ENCODE measurements around the gene ADAMTSL3. TPM values are rescaled to one million over a fixed set of nuclear protein-coding genes. Genes with fewer than 3 reads are reported as not detected.

The ADAMTSL3 gene
- total RNA-seq, 2 experiments from 2014 or later = not detected

DNA sequence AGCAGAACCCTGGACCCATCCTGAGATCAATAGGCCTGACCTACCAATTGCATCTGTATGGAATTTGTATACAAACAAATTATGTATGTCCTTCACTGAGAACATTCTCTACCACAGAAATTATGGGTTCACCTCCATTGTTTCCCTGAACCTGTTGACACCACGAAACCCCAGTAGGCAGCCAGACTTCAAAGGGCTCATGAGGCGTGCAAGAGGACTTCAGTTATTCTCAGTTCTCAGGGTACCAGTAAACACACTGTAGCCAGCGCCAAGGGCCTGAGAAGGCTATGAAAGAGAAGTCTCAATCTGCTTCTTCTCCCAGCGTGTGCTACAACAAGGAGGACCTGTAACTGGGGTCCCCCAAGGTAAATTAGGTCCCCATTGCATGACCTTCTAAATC, 326.7 kb downstream of the ADAMTSL3 start:
- H3K36me3 ChIP-seq (ENCODE audit: insufficient read depth, low read length) = no peaks in the 10 kb centered on the region
- no peaks in the 10 kb centered on the region for H3K27me3 Mint-ChIP-seq
- DNase-seq = no peak
- no peaks in the 10 kb centered on the region for H3K36me3 Mint-ChIP-seq (ENCODE audit: low read depth)
- intact Hi-C loops (cut with DNase I, micrococcal nuclease) = no loop called here
- H3K27ac Mint-ChIP-seq = no peak overlapping the region
- CTCF ChIA-PET = no interaction called here
- no peaks in the 10 kb centered on the region for H3K9me3 Mint-ChIP-seq
- H3K27ac ChIP-seq (ENCODE audit: low read depth in 1 of 2, low read length in 2 of 2) = no peak overlapping the region
- H3K4me3 Mint-ChIP-seq = no peak overlapping the region
- ATAC-seq (ENCODE audit: poor library complexity) = no peak
- H3K9me3 ChIP-seq (ENCODE audit: control insufficient read depth in 1 of 2, insufficient read depth in 1 of 2, low read length in 2 of 2) = peaks cover 0 to 9% of the 10 kb centered on the region in 2 experiments
- no peaks in the 10 kb centered on the region for H3K4me1 Mint-ChIP-seq (ENCODE audit: low read depth)
- no peaks in the 10 kb centered on the region for H3K27me3 ChIP-seq (ENCODE audit: control insufficient read depth in 1 of 2, insufficient read depth in 2 of 2, low read length in 2 of 2)
- TF ChIP-seq, protein P1, sequence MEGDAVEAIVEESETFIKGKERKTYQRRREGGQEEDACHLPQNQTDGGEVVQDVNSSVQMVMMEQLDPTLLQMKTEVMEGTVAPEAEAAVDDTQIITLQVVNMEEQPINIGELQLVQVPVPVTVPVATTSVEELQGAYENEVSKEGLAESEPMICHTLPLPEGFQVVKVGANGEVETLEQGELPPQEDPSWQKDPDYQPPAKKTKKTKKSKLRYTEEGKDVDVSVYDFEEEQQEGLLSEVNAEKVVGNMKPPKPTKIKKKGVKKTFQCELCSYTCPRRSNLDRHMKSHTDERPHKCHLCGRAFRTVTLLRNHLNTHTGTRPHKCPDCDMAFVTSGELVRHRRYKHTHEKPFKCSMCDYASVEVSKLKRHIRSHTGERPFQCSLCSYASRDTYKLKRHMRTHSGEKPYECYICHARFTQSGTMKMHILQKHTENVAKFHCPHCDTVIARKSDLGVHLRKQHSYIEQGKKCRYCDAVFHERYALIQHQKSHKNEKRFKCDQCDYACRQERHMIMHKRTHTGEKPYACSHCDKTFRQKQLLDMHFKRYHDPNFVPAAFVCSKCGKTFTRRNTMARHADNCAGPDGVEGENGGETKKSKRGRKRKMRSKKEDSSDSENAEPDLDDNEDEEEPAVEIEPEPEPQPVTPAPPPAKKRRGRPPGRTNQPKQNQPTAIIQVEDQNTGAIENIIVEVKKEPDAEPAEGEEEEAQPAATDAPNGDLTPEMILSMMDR (IDR thresholded peaks at IDR 0.05) = no peak
- H3K4me3 ChIP-seq (ENCODE audit: low read length) = no peak overlapping the region
- POLR2A ChIA-PET = no interaction called here
- H3K4me1 ChIP-seq (ENCODE audit: insufficient read depth, low read length) = no peaks in the 10 kb centered on the region

DNA sequence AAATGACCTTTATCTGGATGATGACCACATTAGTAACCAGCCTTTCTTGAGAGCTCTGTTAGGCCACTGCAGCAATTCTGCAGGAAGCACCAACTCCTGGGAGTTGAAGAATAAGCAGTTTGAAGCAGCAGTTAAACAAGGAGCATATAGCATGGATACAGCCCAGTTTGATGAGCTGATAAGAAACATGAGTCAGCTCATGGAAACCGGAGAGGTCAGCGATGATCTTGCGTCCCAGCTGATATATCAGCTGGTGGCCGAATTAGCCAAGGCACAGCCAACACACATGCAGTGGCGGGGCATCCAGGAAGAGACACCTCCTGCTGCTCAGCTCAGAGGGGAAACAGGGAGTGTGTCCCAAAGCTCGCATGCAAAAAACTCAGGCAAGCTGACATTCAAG, 328.8 kb downstream of the ADAMTSL3 start:
- no peak for ATAC-seq (ENCODE audit: poor library complexity)
- CTCF ChIA-PET = no interaction called here

DNA sequence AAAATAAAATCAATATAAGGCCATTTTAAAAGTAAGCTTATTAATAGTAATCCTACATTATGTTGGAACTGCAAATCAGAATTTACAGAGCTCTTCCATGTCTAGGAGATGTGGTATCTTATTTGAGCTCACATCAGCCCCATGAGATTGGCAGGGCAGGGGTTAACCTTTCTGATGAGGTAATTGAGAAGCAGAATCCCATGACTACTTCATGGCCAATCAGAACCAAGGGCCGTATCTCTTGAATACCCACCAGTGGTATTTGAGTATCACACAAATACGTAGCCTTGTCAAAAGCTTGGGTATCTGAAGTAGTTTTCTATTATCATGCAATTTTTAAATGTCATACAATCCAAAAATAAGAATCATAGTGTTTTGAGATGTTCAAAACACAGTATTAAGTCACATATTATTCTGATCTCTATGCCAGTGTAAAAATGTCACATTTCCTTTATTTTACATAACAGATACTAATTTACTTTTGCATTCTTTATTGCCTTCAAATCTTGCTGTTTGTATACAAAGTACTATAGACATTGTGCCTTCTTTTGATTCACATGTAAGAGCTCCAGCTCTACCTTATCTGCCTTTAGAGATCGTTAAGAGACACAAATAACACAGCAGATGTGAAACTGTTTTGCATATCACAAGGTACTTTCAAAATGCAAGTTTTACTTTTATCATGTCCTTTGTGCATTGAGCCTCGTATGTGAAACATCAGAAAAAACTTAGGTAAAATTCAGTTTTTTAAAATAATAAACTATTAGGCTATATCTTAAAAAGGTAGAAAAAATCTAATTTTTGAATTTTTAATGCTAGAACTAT, 329.9 kb downstream of the ADAMTSL3 start:
- H3K27ac Mint-ChIP-seq = no peak overlapping the region
- H3K4me3 Mint-ChIP-seq = no peak overlapping the region
- no peak overlapping the region for H3K27ac ChIP-seq (ENCODE audit: low read depth in 1 of 2, low read length in 2 of 2)
- DNase-seq = no peak
- no peak overlapping the region for H3K4me3 ChIP-seq (ENCODE audit: low read length)
- no peaks in the 10 kb centered on the region for H3K9me3 Mint-ChIP-seq
- ChIA-PET CTCF (no interaction called here), POLR2A (no interaction called here)
- H3K4me1 Mint-ChIP-seq (ENCODE audit: low read depth) = no peaks in the 10 kb centered on the region
- no peak for ATAC-seq (ENCODE audit: poor library complexity)
- H3K27me3 Mint-ChIP-seq = no peaks in the 10 kb centered on the region
- TF ChIP-seq, protein P1 (IDR thresholded peaks at IDR 0.05) = no peak
- no peaks in the 10 kb centered on the region for H3K27me3 ChIP-seq (ENCODE audit: control insufficient read depth in 1 of 2, insufficient read depth in 2 of 2, low read length in 2 of 2)
- H3K9me3 ChIP-seq (ENCODE audit: control insufficient read depth in 1 of 2, insufficient read depth in 1 of 2, low read length in 2 of 2) = no peaks in the 10 kb centered on the region
- no peaks in the 10 kb centered on the region for H3K36me3 Mint-ChIP-seq (ENCODE audit: low read depth)
- intact Hi-C loops (cut with DNase I, micrococcal nuclease) = no loop called here
- no peaks in the 10 kb centered on the region for H3K36me3 ChIP-seq (ENCODE audit: insufficient read depth, low read length)
- no peaks in the 10 kb centered on the region for H3K4me1 ChIP-seq (ENCODE audit: insufficient read depth, low read length)

More for the DNA sequence above, 328.8 kb downstream of the ADAMTSL3 start:
- Histone ChIP-seq H3K27me3 (ENCODE audit: control insufficient read depth in 1 of 2, insufficient read depth in 2 of 2, low read length in 2 of 2) (no peaks in the 10 kb centered on the region), H3K9me3 (ENCODE audit: control insufficient read depth in 1 of 2, insufficient read depth in 1 of 2, low read length in 2 of 2) (peaks cover 0 to 7% of the 10 kb centered on the region in 2 experiments), H3K4me1 (ENCODE audit: insufficient read depth, low read length) (no peaks in the 10 kb centered on the region), H3K4me3 (ENCODE audit: low read length) (no peak overlapping the region), H3K27ac (ENCODE audit: low read depth in 1 of 2, low read length in 2 of 2) (no peak overlapping the region), H3K36me3 (ENCODE audit: insufficient read depth, low read length) (no peaks in the 10 kb centered on the region)
- DNase-seq = no peak
- TF ChIP-seq, protein P1 (IDR thresholded peaks at IDR 0.05) = no peak
- POLR2A ChIA-PET = no interaction called here
- Mint-ChIP-seq H3K27ac (no peak overlapping the region), H3K4me1 (ENCODE audit: low read depth) (no peaks in the 10 kb centered on the region), H3K4me3 (no peak overlapping the region), H3K36me3 (ENCODE audit: low read depth) (no peaks in the 10 kb centered on the region), H3K27me3 (no peaks in the 10 kb centered on the region), H3K9me3 (no peaks in the 10 kb centered on the region)
- intact Hi-C loops (cut with DNase I, micrococcal nuclease) = no loop called here
